Skin of body (tissue), 2 donors: ENCODE results near the gene KIF6. TPM values are rescaled to one million over a fixed set of nuclear protein-coding genes. Genes with fewer than 3 reads are reported as not detected.

Experiments used
- DNase-seq: peaks from one replicate; lab custom pipeline; 2025; lab: John Stamatoyannopoulos, UW
- total RNA-seq: library from RNA; depleted of rRNA; stranded (reverse); fragments of >200 nt; gene quantifications from one replicate; pipeline ENCODE4 v1.2.3, GENCODE V29; 2014

KIF6 gene
- total RNA-seq, 1 donor from 2014 or later: 0.79 TPM

DNA sequence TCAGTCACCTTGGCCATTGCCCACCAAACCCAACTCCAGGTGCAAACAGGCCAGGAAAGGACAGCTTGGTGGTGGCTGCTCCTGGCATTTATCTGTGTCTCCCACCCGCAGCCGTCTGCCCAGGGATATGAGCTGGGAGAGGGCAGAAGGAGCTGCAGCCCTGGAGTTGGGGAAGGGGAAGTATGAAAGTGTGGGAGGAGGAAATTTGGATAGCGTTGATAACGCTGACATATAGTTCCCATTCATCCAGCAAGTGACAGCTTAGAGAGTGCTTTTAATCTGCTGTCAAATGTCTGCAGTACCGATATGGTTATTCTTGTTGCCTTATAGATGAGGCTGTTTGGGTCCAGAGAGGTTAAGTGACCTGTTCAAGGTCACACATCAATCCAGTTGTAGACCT, 403.4 kb downstream of the KIF6 start:
- no peak for DNase-seq

DNA sequence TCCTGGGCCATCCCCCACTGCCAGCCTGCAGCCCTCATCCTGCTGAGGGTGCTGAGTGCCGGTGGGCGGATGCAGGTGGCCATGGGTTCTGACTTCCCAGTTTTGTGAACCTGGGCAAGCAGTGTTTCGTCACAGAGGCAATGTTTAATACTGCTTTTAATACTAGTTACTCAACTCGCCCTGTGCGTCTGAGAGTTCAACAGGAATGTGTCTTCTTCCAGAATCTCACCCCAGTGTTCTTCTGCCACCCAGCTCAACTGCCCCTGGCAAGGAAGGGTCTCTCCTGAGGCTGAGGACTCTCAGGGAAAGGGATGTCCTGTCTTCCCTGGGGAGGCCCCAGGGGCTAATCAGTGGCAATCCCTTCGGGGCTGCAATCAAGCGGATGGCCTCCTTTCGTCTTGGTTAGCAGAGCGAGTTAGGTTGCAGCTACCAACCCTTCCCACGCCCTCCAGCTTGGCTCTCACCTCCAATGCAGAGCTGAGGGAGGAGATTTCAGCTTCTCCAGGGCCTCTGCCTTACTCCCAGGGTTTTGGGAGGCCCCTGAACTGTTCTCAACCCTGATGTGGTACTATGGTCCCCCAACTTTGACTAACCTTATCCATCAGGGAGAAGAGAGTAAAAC, 404.7 kb downstream of the KIF6 start:
- DNase-seq: no peak

DNA sequence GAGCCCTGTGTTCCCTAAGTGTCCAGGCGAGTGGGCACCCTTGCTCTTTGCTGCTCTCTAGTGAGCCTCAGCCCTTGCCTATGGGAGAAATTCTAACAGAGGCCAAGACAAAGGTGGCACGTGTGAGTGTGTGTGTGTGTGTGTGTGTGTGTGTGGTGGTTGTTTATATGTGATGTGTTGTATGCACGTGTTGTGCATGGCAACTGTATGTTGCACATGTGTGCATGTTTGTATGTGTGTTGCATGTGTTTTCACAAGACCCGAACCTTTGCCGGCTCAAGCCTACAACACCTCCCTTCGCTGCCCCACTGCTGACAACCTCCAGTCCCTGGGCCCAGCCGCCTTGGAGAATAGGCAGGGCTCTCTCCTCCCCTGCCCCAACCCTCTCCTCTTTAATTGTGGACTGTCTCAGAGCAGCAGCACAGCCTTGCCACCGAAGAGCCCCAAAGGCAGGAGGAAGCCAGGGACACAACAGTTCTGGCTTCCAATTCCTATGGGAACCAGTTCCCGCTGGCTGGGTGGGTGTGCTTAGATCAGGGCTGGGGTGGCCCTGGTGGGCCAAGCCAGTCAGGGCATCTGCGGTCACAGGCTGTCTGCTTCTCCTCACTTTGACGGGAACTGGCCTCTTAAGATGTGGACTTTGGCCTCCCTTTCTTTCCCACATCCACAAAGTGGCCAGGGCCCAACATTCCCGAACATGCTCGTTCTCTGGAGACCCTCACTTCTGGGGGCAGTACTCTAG, 405.4 kb downstream of the KIF6 start:
- DNase-seq: no peak

GRCh38 chr6:39317256-39317655, 408.0 kb downstream of the KIF6 start:
- no peak for DNase-seq

GRCh38 chr6:39314273-39314795, 410.9 kb downstream of the KIF6 start, which contains the start of gene KCNK17:
Gene KCNK17, minus strand, starts transcription at chr6:39314419. Its CDS starts 99 bp downstream, at chr6:39314320.
- DNase-seq: no peak

- DNase-seq: no peak
Observed at GRCh38 chr6:39313526-39314272, 411.5 kb downstream of the KIF6 start.

GRCh38 chr6:39312912-39313525, 412.2 kb downstream of the KIF6 start:
- no peak for DNase-seq

DNA sequence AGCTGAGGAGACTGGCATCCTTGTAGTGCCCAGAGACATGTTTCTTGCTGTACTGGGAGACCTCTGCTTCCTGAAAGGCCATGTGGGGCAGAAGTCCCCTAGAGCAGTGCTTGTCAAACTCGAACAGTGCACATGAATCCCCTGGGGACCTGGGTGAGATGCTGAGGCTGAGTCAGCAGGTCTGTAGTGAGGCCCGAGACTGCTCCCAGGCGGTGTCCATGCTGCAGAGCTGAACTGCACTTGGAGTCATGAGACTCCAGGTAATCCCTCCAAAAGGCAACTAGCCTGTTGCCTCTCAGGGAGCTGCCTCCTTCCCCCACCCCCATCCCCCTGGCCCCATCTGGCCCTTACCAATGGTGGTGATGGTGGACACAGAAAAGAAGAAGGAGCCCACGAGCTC, 414.7 kb downstream of the KIF6 start:
- DNase-seq: no peak

GRCh38 chr6:39309942-39310531, 415.2 kb downstream of the KIF6 start:
- DNase-seq: no peak

DNA sequence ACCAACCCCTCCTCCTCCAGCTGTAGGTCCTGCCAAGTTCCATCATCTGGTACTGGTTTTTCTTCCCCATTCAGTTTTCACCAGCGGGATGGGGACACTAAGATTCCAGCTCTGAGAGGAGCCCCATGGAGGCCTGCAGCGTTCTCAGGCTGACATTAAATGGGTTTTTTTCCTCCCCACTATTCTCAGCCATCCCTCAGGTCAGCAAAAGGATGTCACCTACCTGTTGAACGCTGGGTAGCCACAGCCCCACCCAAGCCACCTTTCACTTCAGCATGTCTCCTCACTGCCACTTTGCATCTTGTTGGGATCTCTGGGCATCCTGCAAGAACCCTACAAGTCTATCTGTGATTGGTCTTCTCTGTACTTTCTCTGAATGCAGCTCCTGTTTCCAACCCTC, 417.7 kb downstream of the KIF6 start:
- DNase-seq: no peak

DNA sequence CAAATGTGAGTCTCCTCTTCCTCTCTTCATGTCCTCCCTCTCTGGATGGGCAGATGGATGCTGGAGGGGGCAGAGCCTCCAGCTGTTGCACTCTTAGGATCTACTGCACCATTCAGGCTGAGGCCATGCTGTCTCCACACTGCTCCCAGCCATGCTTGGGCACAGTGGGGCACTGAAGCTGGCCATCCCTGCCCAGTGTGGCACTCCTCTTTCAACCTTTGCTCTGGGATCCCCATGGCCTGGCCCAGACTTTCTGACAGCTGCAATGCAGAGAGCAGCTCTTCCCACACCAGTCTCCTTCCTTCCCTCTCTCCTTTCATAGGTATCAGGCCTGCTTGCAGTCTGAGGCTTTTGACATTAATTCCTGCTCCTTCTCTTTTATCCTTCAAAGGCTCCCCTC, 420.3 kb downstream of the KIF6 start:
- no peak for DNase-seq

GRCh38 chr6:39303425-39304153, 421.6 kb downstream of the KIF6 start:
- no peak for DNase-seq

DNA sequence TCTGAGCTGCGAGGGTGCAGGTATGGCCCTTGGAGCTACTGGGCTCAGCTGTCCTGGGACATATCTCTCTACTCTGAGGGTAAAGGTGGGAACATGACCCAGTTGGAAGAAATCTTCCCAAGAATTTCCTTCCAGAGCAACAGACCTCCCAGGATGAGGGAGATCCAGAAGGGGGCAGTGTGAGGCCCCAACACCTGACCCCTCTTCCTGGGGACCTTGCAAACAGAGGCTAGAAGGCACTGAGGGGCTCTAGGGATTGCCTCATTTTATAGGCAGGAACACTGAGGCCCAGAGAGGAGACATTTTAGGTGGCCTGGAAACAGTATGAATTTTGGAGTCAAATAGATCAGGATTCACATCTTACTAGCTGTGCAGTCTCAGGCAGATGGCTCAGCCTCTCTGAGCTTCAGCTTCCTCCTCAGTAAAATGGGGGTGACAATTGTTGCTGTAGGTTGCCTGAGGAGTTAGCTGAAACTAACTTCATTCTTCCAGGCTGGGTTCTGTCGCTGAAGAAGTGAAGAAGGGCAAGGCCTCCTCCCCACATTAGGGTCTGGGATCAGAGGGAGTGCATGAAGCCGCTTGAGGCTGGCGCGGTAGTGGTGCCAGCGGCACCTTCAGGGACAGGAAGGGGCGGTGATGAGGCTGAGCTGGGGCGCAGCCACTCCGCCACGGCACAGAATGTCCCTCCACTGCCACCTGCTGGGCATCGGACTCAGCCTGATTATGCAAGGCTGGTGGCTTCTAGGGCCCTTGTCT, 422.4 kb downstream of the KIF6 start:
- DNase-seq: peak; percentile 5

DNA sequence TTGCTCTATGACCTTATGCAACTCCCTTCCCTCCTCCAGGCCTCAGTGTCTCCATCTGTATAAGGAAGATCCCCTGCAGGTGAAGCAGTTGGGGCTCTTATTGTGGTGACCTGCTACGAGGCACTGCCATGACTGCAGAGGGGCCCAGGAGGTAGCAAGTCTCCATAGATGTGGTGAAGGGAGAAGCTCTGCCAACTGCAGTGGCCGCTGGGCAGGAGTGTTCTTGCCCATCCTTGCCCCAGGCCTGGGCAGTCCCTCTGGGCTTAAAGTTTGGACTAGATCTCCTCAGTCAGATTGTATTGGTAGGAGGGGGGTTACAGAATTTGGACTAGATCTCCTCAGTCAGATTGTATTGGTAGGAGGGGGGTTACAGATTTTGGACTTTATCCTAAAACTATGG, 423.2 kb downstream of the KIF6 start:
- no peak for DNase-seq

DNA sequence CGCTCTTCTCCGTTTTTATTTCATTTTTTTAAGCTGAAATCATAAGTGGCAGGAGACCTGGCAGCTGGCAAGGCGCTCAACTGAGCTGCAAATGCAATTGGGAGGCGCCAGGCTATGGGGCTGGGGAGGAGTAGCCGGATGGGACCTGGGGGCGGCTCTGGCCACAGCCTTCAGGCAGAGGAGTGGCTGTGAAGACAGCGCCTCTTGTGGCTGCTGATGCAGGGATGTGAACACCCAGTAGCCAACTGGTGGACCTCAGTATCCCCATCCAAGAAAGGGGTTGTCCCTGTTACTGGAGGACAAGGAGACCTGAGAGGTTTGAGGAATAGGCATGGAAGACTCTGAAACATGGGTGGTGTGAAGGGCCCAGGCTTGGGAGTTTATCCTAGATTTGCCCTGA, 423.6 kb downstream of the KIF6 start:
- no peak for DNase-seq

GRCh38 chr6:39300739-39301138, 424.5 kb downstream of the KIF6 start:
- no peak for DNase-seq

- DNase-seq: no peak
Observed at GRCh38 chr6:39298061-39298460, 427.1 kb downstream of the KIF6 start.

GRCh38 chr6:39296745-39297640, 428.2 kb downstream of the KIF6 start:
- DNase-seq: peak; percentile 23

DNA sequence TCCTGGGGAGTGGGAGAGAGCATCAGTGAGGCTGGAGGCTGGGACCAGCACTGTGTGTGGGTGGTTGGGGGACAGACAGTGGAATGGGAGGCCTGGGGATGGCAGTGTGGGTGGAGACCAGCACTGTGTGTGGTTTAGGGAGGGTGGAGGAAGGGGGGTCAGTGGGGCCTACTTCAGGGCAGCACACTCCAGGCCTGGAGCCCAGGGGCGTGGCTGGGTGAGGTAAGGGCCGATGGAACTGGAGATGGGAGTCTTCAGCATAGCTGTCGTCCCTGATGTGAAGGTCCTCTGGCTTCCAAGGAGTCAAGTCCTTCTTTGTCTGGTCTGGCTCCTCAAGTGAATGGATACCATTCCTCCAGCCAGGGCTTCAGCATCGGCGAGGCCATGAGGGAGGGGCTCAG, 429.6 kb downstream of the KIF6 start:
- DNase-seq: peak; percentile 17
